Hepatocyte (in vitro differentiated cells): Measurements from ENCODE around the gene TBX21. TPM values are rescaled to one million over a fixed set of nuclear protein-coding genes. Genes with fewer than 3 reads are reported as not detected.

ENCODE experiments used
- DNase-seq: peaks from one replicate; pipeline ENCODE4 v3.0.0-alpha.2; 2016; ENCODE audit warnings: low spot score
- H2AFZ ChIP-seq: fragments of 200-600 bp; sonication (generic); 2 replicates; pipeline ENCODE4 v1.6.0; 2016; ENCODE audit warnings: antibody characterized with exemption, mild to moderate bottlenecking
- H3K27ac ChIP-seq: fragments of 200-600 bp; sonication (generic); 2 replicates; pipeline ENCODE4 v1.5.1; 2016; ENCODE audit warnings: mild to moderate bottlenecking
- H3K27me3 ChIP-seq: fragments of 200-600 bp; sonication (generic); 2 replicates; pipeline ENCODE4 v1.6.1; 2016
- H3K36me3 ChIP-seq: fragments of 200-600 bp; sonication (generic); replicated peaks from 2 replicates; pipeline ENCODE4 v1.5.1; 2016; ENCODE audit warnings: low read depth; ENCODE audit not compliant: insufficient read depth
- H3K4me1 ChIP-seq: fragments of 200-600 bp; sonication (generic); 2 replicates; pipeline ENCODE4 v1.5.1; 2016; ENCODE audit warnings: mild to moderate bottlenecking, moderate library complexity; ENCODE audit not compliant: insufficient read depth
- H3K4me2 ChIP-seq: fragments of 200-600 bp; sonication (generic); 2 replicates; pipeline ENCODE4 v1.6.0; 2016
- H3K4me3 ChIP-seq: fragments of 200-600 bp; sonication (generic); 2 replicates; pipeline ENCODE4 v1.5.1; 2016; ENCODE audit warnings: mild to moderate bottlenecking
- H3K79me2 ChIP-seq: fragments of 200-600 bp; sonication (generic); 2 replicates; pipeline ENCODE4 v1.6.0; 2017; ENCODE audit warnings: mild to moderate bottlenecking
- H3K9me2 ChIP-seq: fragments of 200-600 bp; sonication (generic); replicated peaks from 2 replicates; pipeline ENCODE4 v1.6.0; 2017; ENCODE audit warnings: mild to moderate bottlenecking; ENCODE audit not compliant: insufficient read depth
- H3K9me3 ChIP-seq: fragments of 200-600 bp; sonication (generic); 2 replicates; pipeline ENCODE4 v1.5.1; 2016; ENCODE audit warnings: low read depth, mild to moderate bottlenecking
- H4K20me1 ChIP-seq: fragments of 200-600 bp; sonication (generic); 2 replicates; pipeline ENCODE4 v1.6.0; 2016; ENCODE audit warnings: mild to moderate bottlenecking; ENCODE audit not compliant: insufficient read depth, poor library complexity, severe bottlenecking
- CTCF ChIP-seq: fragments of 200-600 bp; sonication (generic); IDR thresholded peaks from 2 replicates; pipeline ENCODE4 v1.5.1; 2016; ENCODE audit warnings: antibody characterized with exemption, mild to moderate bottlenecking; ENCODE audit not compliant: poor library complexity
- EZH2 ChIP-seq: fragments of 200-600 bp; sonication (generic); IDR thresholded peaks from 2 replicates; pipeline ENCODE4 v1.6.1; 2016; ENCODE audit warnings: antibody characterized with exemption, mild to moderate bottlenecking, borderline replicate concordance
- EZH2phosphoT487 ChIP-seq: fragments of 200-600 bp; sonication (generic); IDR thresholded peaks from one replicate; pipeline ENCODE4 v1.6.1; 2018; ENCODE audit warnings: antibody characterized with exemption, mild to moderate bottlenecking, low read depth, moderate library complexity; ENCODE audit not compliant: unreplicated experiment, severe bottlenecking
- WGBS: methylation state at CpG from one replicate; pipeline ENCODE4 v1.1.6; 2016; ENCODE audit warnings: low lambda C conversion rate; ENCODE audit errors: missing lambda C conversion rate; 5-methylcytosine and 5-hydroxymethylcytosine counted together
- polyA plus RNA-seq: library from polyadenylated mRNA; unstranded; fragments of >200 nt; fragmentation: Nextera tagmentation; extraction: Ambion mirVana; gene quantifications from 2 replicates; pipeline ENCODE4 v1.2.1, GENCODE V29; 2016
- total RNA-seq: library from RNA; depleted of rRNA; stranded (reverse); fragments of >200 nt; gene quantifications from 2 replicates; pipeline ENCODE4 v1.2.3, GENCODE V29; 2014

Gene TBX21
- total and polyA plus RNA-seq, 2 experiments from 2014 or later, result not detected

- no peaks in the 10 kb centered on the region for H3K4me1 ChIP-seq
- H3K27ac ChIP-seq, result no peak overlapping the region
- H3K4me3 ChIP-seq, result no peak overlapping the region
- WGBS, result 87% methylated on average over 6 of the region's 6 CpGs
- no peaks in the 10 kb centered on the region for H4K20me1 ChIP-seq
- no peaks in the 10 kb centered on the region for H3K9me2 ChIP-seq
- no peak overlapping the region for H2AFZ ChIP-seq
- H3K36me3 ChIP-seq, result no peaks in the 10 kb centered on the region
- no peaks in the 10 kb centered on the region for H3K9me3 ChIP-seq
- H3K27me3 ChIP-seq, result peaks cover 35% of the 10 kb centered on the region
- no peaks in the 10 kb centered on the region for H3K79me2 ChIP-seq
- no peak overlapping the region for H3K4me2 ChIP-seq
- TF ChIP-seq CTCF (no peak), EZH2phosphoT487 (no peak), EZH2 (no peak)
- no peak for DNase-seq
Measured at GRCh38 chr17:47714773-47715396, 18.2 kb upstream of the TBX21 start.

GRCh38 chr17:47715669-47716325 lies 17.2 kb upstream of the TBX21 start:
- Histone ChIP-seq H4K20me1 (no peaks in the 10 kb centered on the region), H3K4me3 (no peak overlapping the region), H3K36me3 (no peaks in the 10 kb centered on the region), H3K4me1 (no peaks in the 10 kb centered on the region), H3K27me3 (peaks cover 44% of the 10 kb centered on the region), H3K9me2 (no peaks in the 10 kb centered on the region), H3K27ac (no peak overlapping the region), H2AFZ (no peak overlapping the region), H3K4me2 (no peak overlapping the region), H3K79me2 (no peaks in the 10 kb centered on the region), H3K9me3 (no peaks in the 10 kb centered on the region)
- 77% methylated on average over 10 of the region's 10 CpGs for WGBS
- DNase-seq, result no peak
- TF ChIP-seq EZH2, result no peak
- no peak for TF ChIP-seq CTCF
- TF ChIP-seq EZH2phosphoT487, result no peak

- H3K27ac ChIP-seq, result no peak overlapping the region
- no peak overlapping the region for H3K4me3 ChIP-seq
- H3K9me2 ChIP-seq, result no peaks in the 10 kb centered on the region
- H4K20me1 ChIP-seq, result no peaks in the 10 kb centered on the region
- H3K36me3 ChIP-seq, result no peaks in the 10 kb centered on the region
- no peak overlapping the region for H2AFZ ChIP-seq
- peaks cover 50% of the 10 kb centered on the region for H3K27me3 ChIP-seq
- 86% methylated on average over 3 of the region's 3 CpGs for WGBS
- H3K4me2 ChIP-seq, result no peak overlapping the region
- DNase-seq, result no peak
- TF ChIP-seq EZH2phosphoT487 (no peak), EZH2 (no peak), CTCF (no peak)
- no peaks in the 10 kb centered on the region for H3K4me1 ChIP-seq
- H3K79me2 ChIP-seq, result no peaks in the 10 kb centered on the region
- no peaks in the 10 kb centered on the region for H3K9me3 ChIP-seq
Measured at GRCh38 chr17:47716375-47716774, 16.7 kb upstream of the TBX21 start.
